ENCODE measurements around the gene CTCFL. TPM values are rescaled to one million over a fixed set of nuclear protein-coding genes. Genes with fewer than 3 reads are reported as not detected.
A peak's percentile ranks its signal among the peaks of the same experiment; 100 is the strongest.

CTCFL gene
- total and polyA plus RNA-seq, 2 of the 13 experiments (the other 11 are each of a cell fraction or from before 2014, with no cell fraction given): 0.04 TPM; not detected in 1

DNA sequence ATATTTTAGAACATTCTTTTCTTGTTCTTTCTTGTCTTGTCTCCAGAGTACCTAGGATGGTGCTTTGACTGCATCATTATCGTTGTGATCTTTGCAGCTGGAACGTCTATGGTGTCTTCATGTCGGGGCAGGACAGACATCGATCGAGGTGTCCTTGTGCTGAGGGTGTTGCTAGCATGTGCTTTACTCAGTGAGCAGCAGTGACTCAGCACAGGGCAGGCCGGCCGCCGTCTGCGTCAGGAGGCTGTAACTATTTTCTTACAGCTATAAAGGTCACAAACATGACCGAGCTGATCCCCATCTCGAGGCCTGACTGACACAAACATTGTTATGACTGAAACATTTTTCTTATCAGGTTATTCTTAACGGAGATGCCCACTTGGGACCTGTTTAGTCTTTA lies 14.9 kb upstream of the CTCFL start (continued):
- TF ChIP-seq, protein P1, sequence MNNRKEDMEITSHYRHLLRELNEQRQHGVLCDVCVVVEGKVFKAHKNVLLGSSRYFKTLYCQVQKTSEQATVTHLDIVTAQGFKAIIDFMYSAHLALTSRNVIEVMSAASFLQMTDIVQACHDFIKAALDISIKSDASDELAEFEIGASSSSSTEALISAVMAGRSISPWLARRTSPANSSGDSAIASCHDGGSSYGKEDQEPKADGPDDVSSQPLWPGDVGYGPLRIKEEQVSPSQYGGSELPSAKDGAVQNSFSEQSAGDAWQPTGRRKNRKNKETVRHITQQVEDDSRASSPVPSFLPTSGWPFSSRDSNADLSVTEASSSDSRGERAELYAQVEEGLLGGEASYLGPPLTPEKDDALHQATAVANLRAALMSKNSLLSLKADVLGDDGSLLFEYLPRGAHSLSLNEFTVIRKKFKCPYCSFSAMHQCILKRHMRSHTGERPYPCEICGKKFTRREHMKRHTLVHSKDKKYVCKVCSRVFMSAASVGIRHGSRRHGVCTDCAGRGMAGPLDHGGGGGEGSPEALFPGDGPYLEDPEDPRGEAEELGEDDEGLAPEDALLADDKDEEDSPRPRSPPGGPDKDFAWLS (CRISPR knock-in tag; IDR thresholded peaks at IDR 0.05; ENCODE audit: borderline replicate concordance): no peak
- TF ChIP-seq, protein P2, sequence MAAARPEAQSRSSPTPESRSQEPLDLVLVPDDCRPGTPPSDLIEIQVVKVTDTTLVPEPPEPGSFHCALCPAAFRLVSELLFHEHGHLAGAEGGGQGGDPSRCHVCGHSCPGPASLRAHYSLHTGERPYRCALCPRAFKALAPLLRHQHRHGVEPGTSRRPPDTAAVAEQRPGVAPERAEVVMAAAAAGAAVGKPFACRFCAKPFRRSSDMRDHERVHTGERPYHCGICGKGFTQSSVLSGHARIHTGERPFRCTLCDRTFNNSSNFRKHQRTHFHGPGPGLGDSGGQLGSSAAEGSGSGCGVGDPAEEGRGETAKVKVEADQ (CRISPR knock-in tag; IDR thresholded peaks at IDR 0.05; ENCODE audit: borderline replicate concordance): no peak
- TF ChIP-seq, protein P3, sequence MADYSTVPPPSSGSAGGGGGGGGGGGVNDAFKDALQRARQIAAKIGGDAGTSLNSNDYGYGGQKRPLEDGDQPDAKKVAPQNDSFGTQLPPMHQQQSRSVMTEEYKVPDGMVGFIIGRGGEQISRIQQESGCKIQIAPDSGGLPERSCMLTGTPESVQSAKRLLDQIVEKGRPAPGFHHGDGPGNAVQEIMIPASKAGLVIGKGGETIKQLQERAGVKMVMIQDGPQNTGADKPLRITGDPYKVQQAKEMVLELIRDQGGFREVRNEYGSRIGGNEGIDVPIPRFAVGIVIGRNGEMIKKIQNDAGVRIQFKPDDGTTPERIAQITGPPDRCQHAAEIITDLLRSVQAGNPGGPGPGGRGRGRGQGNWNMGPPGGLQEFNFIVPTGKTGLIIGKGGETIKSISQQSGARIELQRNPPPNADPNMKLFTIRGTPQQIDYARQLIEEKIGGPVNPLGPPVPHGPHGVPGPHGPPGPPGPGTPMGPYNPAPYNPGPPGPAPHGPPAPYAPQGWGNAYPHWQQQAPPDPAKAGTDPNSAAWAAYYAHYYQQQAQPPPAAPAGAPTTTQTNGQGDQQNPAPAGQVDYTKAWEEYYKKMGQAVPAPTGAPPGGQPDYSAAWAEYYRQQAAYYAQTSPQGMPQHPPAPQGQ (CRISPR knock-in tag; IDR thresholded peaks at IDR 0.05; ENCODE audit: borderline replicate concordance): no peak
- TF ChIP-seq, protein P4, sequence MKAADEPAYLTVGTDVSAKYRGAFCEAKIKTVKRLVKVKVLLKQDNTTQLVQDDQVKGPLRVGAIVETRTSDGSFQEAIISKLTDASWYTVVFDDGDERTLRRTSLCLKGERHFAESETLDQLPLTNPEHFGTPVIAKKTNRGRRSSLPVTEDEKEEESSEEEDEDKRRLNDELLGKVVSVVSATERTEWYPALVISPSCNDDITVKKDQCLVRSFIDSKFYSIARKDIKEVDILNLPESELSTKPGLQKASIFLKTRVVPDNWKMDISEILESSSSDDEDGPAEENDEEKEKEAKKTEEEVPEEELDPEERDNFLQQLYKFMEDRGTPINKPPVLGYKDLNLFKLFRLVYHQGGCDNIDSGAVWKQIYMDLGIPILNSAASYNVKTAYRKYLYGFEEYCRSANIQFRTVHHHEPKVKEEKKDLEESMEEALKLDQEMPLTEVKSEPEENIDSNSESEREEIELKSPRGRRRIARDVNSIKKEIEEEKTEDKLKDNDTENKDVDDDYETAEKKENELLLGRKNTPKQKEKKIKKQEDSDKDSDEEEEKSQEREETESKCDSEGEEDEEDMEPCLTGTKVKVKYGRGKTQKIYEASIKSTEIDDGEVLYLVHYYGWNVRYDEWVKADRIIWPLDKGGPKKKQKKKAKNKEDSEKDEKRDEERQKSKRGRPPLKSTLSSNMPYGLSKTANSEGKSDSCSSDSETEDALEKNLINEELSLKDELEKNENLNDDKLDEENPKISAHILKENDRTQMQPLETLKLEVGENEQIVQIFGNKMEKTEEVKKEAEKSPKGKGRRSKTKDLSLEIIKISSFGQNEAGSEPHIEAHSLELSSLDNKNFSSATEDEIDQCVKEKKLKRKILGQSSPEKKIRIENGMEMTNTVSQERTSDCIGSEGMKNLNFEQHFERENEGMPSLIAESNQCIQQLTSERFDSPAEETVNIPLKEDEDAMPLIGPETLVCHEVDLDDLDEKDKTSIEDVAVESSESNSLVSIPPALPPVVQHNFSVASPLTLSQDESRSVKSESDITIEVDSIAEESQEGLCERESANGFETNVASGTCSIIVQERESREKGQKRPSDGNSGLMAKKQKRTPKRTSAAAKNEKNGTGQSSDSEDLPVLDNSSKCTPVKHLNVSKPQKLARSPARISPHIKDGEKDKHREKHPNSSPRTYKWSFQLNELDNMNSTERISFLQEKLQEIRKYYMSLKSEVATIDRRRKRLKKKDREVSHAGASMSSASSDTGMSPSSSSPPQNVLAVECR (CRISPR knock-in tag; IDR thresholded peaks at IDR 0.05; ENCODE audit: borderline replicate concordance): 0 out of 2 replicates have a peak, but pooled peaks have one; percentile 38
- TF ChIP-seq, protein P5, sequence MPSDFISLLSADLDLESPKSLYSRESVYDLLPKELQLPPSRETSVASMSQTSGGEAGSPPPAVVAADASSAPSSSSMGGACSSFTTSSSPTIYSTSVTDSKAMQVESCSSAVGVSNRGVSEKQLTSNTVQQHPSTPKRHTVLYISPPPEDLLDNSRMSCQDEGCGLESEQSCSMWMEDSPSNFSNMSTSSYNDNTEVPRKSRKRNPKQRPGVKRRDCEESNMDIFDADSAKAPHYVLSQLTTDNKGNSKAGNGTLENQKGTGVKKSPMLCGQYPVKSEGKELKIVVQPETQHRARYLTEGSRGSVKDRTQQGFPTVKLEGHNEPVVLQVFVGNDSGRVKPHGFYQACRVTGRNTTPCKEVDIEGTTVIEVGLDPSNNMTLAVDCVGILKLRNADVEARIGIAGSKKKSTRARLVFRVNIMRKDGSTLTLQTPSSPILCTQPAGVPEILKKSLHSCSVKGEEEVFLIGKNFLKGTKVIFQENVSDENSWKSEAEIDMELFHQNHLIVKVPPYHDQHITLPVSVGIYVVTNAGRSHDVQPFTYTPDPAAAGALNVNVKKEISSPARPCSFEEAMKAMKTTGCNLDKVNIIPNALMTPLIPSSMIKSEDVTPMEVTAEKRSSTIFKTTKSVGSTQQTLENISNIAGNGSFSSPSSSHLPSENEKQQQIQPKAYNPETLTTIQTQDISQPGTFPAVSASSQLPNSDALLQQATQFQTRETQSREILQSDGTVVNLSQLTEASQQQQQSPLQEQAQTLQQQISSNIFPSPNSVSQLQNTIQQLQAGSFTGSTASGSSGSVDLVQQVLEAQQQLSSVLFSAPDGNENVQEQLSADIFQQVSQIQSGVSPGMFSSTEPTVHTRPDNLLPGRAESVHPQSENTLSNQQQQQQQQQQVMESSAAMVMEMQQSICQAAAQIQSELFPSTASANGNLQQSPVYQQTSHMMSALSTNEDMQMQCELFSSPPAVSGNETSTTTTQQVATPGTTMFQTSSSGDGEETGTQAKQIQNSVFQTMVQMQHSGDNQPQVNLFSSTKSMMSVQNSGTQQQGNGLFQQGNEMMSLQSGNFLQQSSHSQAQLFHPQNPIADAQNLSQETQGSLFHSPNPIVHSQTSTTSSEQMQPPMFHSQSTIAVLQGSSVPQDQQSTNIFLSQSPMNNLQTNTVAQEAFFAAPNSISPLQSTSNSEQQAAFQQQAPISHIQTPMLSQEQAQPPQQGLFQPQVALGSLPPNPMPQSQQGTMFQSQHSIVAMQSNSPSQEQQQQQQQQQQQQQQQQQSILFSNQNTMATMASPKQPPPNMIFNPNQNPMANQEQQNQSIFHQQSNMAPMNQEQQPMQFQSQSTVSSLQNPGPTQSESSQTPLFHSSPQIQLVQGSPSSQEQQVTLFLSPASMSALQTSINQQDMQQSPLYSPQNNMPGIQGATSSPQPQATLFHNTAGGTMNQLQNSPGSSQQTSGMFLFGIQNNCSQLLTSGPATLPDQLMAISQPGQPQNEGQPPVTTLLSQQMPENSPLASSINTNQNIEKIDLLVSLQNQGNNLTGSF (CRISPR knock-in tag; IDR thresholded peaks at IDR 0.05): no peak
- TF ChIP-seq POGZ (CRISPR knock-in tag; IDR thresholded peaks at IDR 0.05) (no peak), ZNF207 (IDR thresholded peaks at IDR 0.05; ENCODE audit: borderline replicate concordance) (no peak), ETV6 (CRISPR knock-in tag; conservative IDR thresholded peaks at IDR 0.05) (no peak), SRY (CRISPR knock-in tag; IDR thresholded peaks at IDR 0.05) (peak; percentile 89; the same call in 1 of the 2 replicates), ZNF180 (CRISPR knock-in tag; IDR thresholded peaks at IDR 0.05; ENCODE audit: borderline replicate concordance, low read depth) (no peak), HDAC2 (CRISPR knock-in tag; IDR thresholded peaks at IDR 0.05) (no peak), SP5 (CRISPR knock-in tag; IDR thresholded peaks at IDR 0.05; ENCODE audit: borderline replicate concordance, low read depth) (no peak), RFXAP (CRISPR knock-in tag; IDR thresholded peaks at IDR 0.05; ENCODE audit: borderline replicate concordance) (no peak), HOXA3 (CRISPR knock-in tag; IDR thresholded peaks at IDR 0.05) (no peak), KLF9 (CRISPR knock-in tag; IDR thresholded peaks at IDR 0.05; ENCODE audit: low read depth) (no peak), ZNF552 (CRISPR knock-in tag; IDR thresholded peaks at IDR 0.05; ENCODE audit: borderline replicate concordance) (no peak)
